ENCODE results near the gene LOXL1. TPM values are rescaled to one million over a fixed set of nuclear protein-coding genes. Genes with fewer than 3 reads are reported as not detected.

Gene LOXL1
- total and polyA plus RNA-seq, 2 donors (not counting 1 experiment from before 2014, with no cell fraction given): 65.6 to 163 TPM

DNA sequence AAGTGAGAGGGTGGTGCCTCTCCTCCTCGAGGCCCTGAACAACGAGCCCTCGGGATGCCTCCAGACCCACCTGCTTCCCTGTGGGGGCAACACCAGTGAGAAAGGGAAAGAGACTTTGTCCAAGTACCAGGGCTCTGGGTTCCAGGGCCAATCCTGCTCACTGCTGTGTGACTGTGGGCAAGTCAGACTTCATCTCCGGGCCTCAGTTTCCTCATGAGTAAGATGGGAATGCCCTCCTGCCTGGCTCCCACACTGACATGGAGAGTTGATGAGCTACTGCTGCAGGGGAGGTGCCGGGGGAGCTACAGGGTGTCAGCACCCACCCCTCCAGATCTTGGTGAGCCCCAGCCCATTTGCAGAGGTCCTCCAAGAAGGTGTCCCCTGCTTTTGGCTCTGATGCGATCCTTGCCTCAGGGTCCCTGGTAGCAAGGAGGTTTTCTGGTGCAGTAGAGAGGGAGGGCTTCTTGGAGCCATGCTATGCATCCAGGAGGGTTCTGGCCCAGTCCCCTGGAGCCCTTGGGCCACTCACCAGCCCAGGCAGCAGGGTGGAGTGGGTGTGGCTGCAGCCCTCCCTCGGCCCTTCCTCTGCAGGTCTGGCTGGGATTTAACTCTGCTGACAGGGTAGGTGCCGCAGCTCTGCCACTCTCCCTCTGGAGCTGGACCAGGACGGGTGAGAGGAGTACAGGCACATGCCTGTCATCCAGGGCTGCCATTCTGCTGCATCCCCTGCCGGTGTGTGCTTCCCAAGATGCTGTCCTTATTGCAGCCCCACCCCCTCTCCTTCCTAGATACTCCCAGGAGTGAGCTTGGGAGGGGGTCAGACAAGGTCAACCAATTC, 26.9 kb downstream of the LOXL1 start:
- Histone ChIP-seq H3K36me3 (ENCODE audit: control insufficient read depth, insufficient read depth, low read length) (peaks cover 30% of the 10 kb centered on the region), H4K20me1 (ENCODE audit: control insufficient read depth, extremely low read depth, insufficient read depth, low read length) (no peaks in the 10 kb centered on the region), H3K4me3 (replicated peaks in 1 of 4; ENCODE audit: control extremely low read depth in 1 of 4, insufficient read depth in 1 of 4, low read depth in 3 of 4, low read length in 4 of 4) (no peak overlapping the region), H3K27me3 (ENCODE audit: control insufficient read depth, insufficient read depth, low read length) (no peaks in the 10 kb centered on the region), H3K4me2 (ENCODE audit: extremely low read depth, insufficient read depth, low read length) (no peak overlapping the region), H3K27ac (ENCODE audit: insufficient read depth, low read length) (no peak overlapping the region), H3K9me3 (ENCODE audit: control insufficient read depth, insufficient read depth, low read depth, low read length) (no peaks in the 10 kb centered on the region), H3K4me1 (ENCODE audit: control insufficient read depth, extremely low read depth, insufficient read depth, low read length) (peaks cover 40% of the 10 kb centered on the region), H3K9ac (ENCODE audit: insufficient read depth, low read length) (no peak overlapping the region), H3K79me2 (ENCODE audit: control insufficient read depth, insufficient read depth, low read length) (no peaks in the 10 kb centered on the region), H2AFZ (ENCODE audit: low read length) (no peak overlapping the region)
- TF ChIP-seq, protein P1, sequence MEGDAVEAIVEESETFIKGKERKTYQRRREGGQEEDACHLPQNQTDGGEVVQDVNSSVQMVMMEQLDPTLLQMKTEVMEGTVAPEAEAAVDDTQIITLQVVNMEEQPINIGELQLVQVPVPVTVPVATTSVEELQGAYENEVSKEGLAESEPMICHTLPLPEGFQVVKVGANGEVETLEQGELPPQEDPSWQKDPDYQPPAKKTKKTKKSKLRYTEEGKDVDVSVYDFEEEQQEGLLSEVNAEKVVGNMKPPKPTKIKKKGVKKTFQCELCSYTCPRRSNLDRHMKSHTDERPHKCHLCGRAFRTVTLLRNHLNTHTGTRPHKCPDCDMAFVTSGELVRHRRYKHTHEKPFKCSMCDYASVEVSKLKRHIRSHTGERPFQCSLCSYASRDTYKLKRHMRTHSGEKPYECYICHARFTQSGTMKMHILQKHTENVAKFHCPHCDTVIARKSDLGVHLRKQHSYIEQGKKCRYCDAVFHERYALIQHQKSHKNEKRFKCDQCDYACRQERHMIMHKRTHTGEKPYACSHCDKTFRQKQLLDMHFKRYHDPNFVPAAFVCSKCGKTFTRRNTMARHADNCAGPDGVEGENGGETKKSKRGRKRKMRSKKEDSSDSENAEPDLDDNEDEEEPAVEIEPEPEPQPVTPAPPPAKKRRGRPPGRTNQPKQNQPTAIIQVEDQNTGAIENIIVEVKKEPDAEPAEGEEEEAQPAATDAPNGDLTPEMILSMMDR (conservative IDR thresholded peaks at IDR 0.05 in 1 of 2, IDR thresholded peaks at IDR 0.05 in 1 of 2; ENCODE audit: low read depth in 1 of 2, low read length in 2 of 2): no peak
- TF ChIP-seq EZH2 (IDR thresholded peaks at IDR 0.05; ENCODE audit: low read length, missing control alignments): no peak
- DNase-seq (ENCODE audit: low read depth in 2 of 2): no peak

DNA sequence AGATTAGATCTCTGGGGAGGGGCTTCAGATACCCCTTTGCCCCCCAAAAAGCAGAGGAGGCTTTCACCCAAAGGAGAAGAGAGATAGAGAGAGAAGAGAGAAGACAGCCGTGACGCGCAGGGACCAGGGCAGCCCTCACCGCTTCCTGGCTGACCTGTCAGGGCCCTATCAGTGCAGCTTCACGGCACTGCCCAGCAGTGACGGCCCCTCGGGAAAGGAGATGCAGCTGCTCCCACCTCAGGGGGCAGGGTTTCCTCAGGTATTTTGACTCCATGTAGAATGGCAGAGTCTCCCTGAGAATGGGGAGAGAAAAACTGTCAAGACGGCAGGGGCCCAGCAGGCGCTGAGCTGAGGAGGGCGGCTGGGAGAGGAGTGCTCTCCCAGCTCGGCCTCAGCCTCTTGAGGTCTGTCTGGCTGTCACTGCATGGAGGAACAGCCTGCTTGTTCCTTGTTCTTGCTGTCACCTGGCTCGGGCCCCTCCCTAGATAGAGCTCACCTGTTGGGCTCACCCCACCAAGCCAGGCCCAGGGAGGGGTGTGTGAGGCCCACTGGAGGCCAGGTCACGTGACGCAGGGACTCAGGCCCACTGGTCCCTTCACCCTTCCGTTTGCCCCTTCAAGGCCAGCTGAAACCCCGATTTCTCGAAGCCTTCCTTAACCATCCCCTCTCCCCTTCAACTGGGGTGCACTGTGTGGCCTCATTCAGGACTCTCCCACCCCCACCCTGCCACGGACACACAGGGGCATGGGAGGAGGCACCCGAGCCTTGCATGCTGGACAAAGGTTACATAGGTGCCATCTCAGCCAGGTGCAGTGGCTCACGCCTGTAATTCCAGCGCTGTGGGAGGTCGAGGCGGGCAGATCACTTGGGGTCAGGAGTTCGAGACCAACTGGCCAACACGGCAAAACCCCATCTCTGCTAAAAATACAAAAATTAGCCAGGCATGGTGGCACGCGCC, 28.2 kb downstream of the LOXL1 start:
- Histone ChIP-seq H2AFZ (ENCODE audit: low read length) (no peak overlapping the region), H3K9me3 (ENCODE audit: control insufficient read depth, insufficient read depth, low read depth, low read length) (no peaks in the 10 kb centered on the region), H3K27ac (ENCODE audit: insufficient read depth, low read length) (no peak overlapping the region), H3K36me3 (ENCODE audit: control insufficient read depth, insufficient read depth, low read length) (peaks cover 20% of the 10 kb centered on the region), H3K79me2 (ENCODE audit: control insufficient read depth, insufficient read depth, low read length) (no peaks in the 10 kb centered on the region), H3K27me3 (ENCODE audit: control insufficient read depth, insufficient read depth, low read length) (no peaks in the 10 kb centered on the region), H3K4me1 (ENCODE audit: control insufficient read depth, extremely low read depth, insufficient read depth, low read length) (peaks cover 40% of the 10 kb centered on the region), H3K4me2 (ENCODE audit: extremely low read depth, insufficient read depth, low read length) (no peak overlapping the region), H3K9ac (ENCODE audit: insufficient read depth, low read length) (no peak overlapping the region), H4K20me1 (ENCODE audit: control insufficient read depth, extremely low read depth, insufficient read depth, low read length) (no peaks in the 10 kb centered on the region), H3K4me3 (replicated peaks in 1 of 4; ENCODE audit: control extremely low read depth in 1 of 4, insufficient read depth in 1 of 4, low read depth in 3 of 4, low read length in 4 of 4) (no peak overlapping the region)
- DNase-seq (ENCODE audit: low read depth in 2 of 2): no peak
- TF ChIP-seq, protein P1 (conservative IDR thresholded peaks at IDR 0.05 in 1 of 2, IDR thresholded peaks at IDR 0.05 in 1 of 2; ENCODE audit: low read depth in 1 of 2, low read length in 2 of 2): no peak
- no peak for TF ChIP-seq EZH2 (IDR thresholded peaks at IDR 0.05; ENCODE audit: low read length, missing control alignments)

DNA sequence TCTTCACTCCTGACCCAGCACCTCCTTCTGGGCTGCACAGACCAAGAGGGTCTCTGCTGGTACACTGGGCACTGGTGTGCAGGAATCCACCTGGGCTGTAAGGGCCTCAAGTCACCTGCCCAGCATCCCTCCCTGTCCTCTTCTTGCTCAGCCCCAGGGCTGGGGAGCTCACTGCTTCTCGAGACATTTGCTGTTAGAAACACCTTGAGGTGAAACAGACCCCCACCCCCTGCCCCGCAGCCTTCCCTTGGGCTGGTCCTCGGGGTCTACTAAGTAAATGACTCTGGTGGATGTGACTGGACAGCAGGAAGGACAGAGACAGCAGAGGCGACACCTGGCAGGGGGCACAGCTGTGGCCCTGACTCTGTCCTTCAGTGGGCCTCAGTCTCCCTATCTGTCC, 29.1 kb downstream of the LOXL1 start:
- H3K27me3 ChIP-seq (ENCODE audit: control insufficient read depth, insufficient read depth, low read length): no peaks in the 10 kb centered on the region
- no peak overlapping the region for H3K9ac ChIP-seq (ENCODE audit: insufficient read depth, low read length)
- no peaks in the 10 kb centered on the region for H3K9me3 ChIP-seq (ENCODE audit: control insufficient read depth, insufficient read depth, low read depth, low read length)
- peak overlapping the region; percentile 8 for H3K27ac ChIP-seq (ENCODE audit: insufficient read depth, low read length)
- peaks cover 37% of the 10 kb centered on the region for H3K4me1 ChIP-seq (ENCODE audit: control insufficient read depth, extremely low read depth, insufficient read depth, low read length)
- no peak overlapping the region for H3K4me2 ChIP-seq (ENCODE audit: extremely low read depth, insufficient read depth, low read length)
- no peaks in the 10 kb centered on the region for H4K20me1 ChIP-seq (ENCODE audit: control insufficient read depth, extremely low read depth, insufficient read depth, low read length)
- no peak for TF ChIP-seq EZH2 (IDR thresholded peaks at IDR 0.05; ENCODE audit: low read length, missing control alignments)
- TF ChIP-seq, protein P1 (conservative IDR thresholded peaks at IDR 0.05 in 1 of 2, IDR thresholded peaks at IDR 0.05 in 1 of 2; ENCODE audit: low read depth in 1 of 2, low read length in 2 of 2): no peak
- no peak for DNase-seq (ENCODE audit: low read depth in 2 of 2)
- H3K4me3 ChIP-seq (replicated peaks in 1 of 4; ENCODE audit: control extremely low read depth in 1 of 4, insufficient read depth in 1 of 4, low read depth in 3 of 4, low read length in 4 of 4): no peak overlapping the region
- no peak overlapping the region for H2AFZ ChIP-seq (ENCODE audit: low read length)
- H3K79me2 ChIP-seq (ENCODE audit: control insufficient read depth, insufficient read depth, low read length): no peaks in the 10 kb centered on the region
- peaks cover 16% of the 10 kb centered on the region for H3K36me3 ChIP-seq (ENCODE audit: control insufficient read depth, insufficient read depth, low read length)
